OCI-LY1 (cell line): Measurements from ENCODE around the gene PLCB2.

ENCODE experiments used
- H2AFZ ChIP-seq: fragments of 200-600 bp; sonication (generic), shearing (Covaris generic); 2 replicates; pipeline ENCODE4 v1.6.0; 2014; ENCODE audit warnings: antibody characterized with exemption, mild to moderate bottlenecking, low read length
- H3F3A ChIP-seq: fragments of 200-600 bp; sonication (generic), shearing (Covaris generic); 2 replicates; pipeline ENCODE4 v1.6.0; 2014; ENCODE audit warnings: mild to moderate bottlenecking, antibody characterized with exemption, low read length, moderate library complexity; ENCODE audit not compliant: insufficient read depth
- H3K27ac ChIP-seq: fragments of 200-600 bp; sonication (generic); 2 replicates; pipeline ENCODE4 v1.5.1; 2014; ENCODE audit warnings: low read length, mixed run types, mild to moderate bottlenecking, low read depth; ENCODE audit not compliant: poor library complexity, severe bottlenecking
- H3K27me3 ChIP-seq: fragments of 200-600 bp; sonication (generic); 2 replicates; pipeline ENCODE4 v1.6.0; 2014; ENCODE audit warnings: antibody characterized with exemption, mild to moderate bottlenecking, low read length, moderate library complexity; ENCODE audit not compliant: insufficient read depth
- H3K36me3 ChIP-seq: fragments of 200-600 bp; sonication (generic); 2 replicates; pipeline ENCODE4 v1.6.1; 2014; ENCODE audit warnings: mild to moderate bottlenecking, antibody characterized with exemption, low read length, moderate library complexity, mixed read lengths; ENCODE audit not compliant: insufficient read depth
- H3K4me1 ChIP-seq: fragments of 200-600 bp; sonication (generic); 2 replicates; pipeline ENCODE4 v1.5.1; 2014; ENCODE audit warnings: mild to moderate bottlenecking, low read length, moderate library complexity; ENCODE audit not compliant: insufficient read depth, severe bottlenecking
- H3K4me2 ChIP-seq: fragments of 200-600 bp; sonication (generic), shearing (Covaris generic); 2 replicates; pipeline ENCODE4 v1.6.1; 2014; ENCODE audit warnings: low read length
- H3K4me3 ChIP-seq: fragments of 200-600 bp; sonication (generic); 2 replicates; pipeline ENCODE4 v1.5.1; 2014; ENCODE audit warnings: low read length, low read depth, mild to moderate bottlenecking, mixed read lengths; ENCODE audit not compliant: poor library complexity, severe bottlenecking
- H3K79me2 ChIP-seq: fragments of 200-600 bp; shearing (Covaris generic); 2 replicates; pipeline ENCODE4 v1.6.1; 2016; ENCODE audit warnings: mixed run types, low read length, mixed read lengths; ENCODE audit not compliant: insufficient read depth
- H3K9ac ChIP-seq: fragments of 200-600 bp; sonication (generic), shearing (Covaris generic); 2 replicates; pipeline ENCODE4 v1.6.1; 2014; ENCODE audit warnings: mild to moderate bottlenecking, low read length, mixed read lengths
- H3K9me2 ChIP-seq: fragments of 200-600 bp; sonication (generic), shearing (Covaris generic); 2 replicates; pipeline ENCODE4 v1.6.1; 2014; ENCODE audit warnings: low read depth, mild to moderate bottlenecking, low read length, mixed read lengths
- H3K9me3 ChIP-seq: fragments of 200-600 bp; shearing (Covaris generic); 2 replicates; pipeline ENCODE4 v1.6.1; 2014; ENCODE audit warnings: low read length, mixed read lengths
- H4K20me1 ChIP-seq: fragments of 200-600 bp; sonication (generic), shearing (Covaris generic); 2 replicates; pipeline ENCODE4 v1.6.0; 2016; ENCODE audit warnings: mild to moderate bottlenecking, low read length; ENCODE audit not compliant: insufficient read depth
- EZH2 ChIP-seq: fragments of 200-600 bp; sonication (generic), shearing (Covaris generic); IDR thresholded peaks from 2 replicates; pipeline ENCODE4 v1.8.0; 2017; ENCODE audit warnings: borderline replicate concordance, mixed run types, mild to moderate bottlenecking, antibody characterized with exemption, low read length, moderate library complexity, mixed read lengths
- TF ChIP-seq, protein P1 (sequence below): fragments of 200-600 bp; sonication (generic), shearing (Covaris generic); IDR thresholded peaks from 2 replicates; pipeline ENCODE4 v1.5.1; 2017; ENCODE audit warnings: mild to moderate bottlenecking, antibody characterized with exemption, low read length, moderate library complexity, mixed read lengths

PLCB2 gene

GRCh38 chr15:40289140-40289775 lies 18.5 kb downstream of the PLCB2 start:
- Histone ChIP-seq H2AFZ (no peak overlapping the region), H3K9ac (no peak overlapping the region), H3K27me3 (no peaks in the 10 kb centered on the region; the same call in 1 of the 2 replicates), H3K4me1 (no peaks in the 10 kb centered on the region), H4K20me1 (no peaks in the 10 kb centered on the region), H3K36me3 (no peaks in the 10 kb centered on the region), H3F3A (no peaks in the 10 kb centered on the region), H3K9me2 (no peaks in the 10 kb centered on the region), H3K4me2 (no peak overlapping the region), H3K27ac (no peak overlapping the region), H3K9me3 (no peaks in the 10 kb centered on the region), H3K79me2 (no peaks in the 10 kb centered on the region), H3K4me3 (no peak overlapping the region)
- no peak for TF ChIP-seq EZH2
- TF ChIP-seq, protein P1, sequence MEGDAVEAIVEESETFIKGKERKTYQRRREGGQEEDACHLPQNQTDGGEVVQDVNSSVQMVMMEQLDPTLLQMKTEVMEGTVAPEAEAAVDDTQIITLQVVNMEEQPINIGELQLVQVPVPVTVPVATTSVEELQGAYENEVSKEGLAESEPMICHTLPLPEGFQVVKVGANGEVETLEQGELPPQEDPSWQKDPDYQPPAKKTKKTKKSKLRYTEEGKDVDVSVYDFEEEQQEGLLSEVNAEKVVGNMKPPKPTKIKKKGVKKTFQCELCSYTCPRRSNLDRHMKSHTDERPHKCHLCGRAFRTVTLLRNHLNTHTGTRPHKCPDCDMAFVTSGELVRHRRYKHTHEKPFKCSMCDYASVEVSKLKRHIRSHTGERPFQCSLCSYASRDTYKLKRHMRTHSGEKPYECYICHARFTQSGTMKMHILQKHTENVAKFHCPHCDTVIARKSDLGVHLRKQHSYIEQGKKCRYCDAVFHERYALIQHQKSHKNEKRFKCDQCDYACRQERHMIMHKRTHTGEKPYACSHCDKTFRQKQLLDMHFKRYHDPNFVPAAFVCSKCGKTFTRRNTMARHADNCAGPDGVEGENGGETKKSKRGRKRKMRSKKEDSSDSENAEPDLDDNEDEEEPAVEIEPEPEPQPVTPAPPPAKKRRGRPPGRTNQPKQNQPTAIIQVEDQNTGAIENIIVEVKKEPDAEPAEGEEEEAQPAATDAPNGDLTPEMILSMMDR, result no peak

GRCh38 chr15:40287968-40288367 lies 19.8 kb downstream of the PLCB2 start:
- H3K9me3 ChIP-seq, result no peaks in the 10 kb centered on the region
- H3K9me2 ChIP-seq, result no peaks in the 10 kb centered on the region
- H2AFZ ChIP-seq, result no peak overlapping the region
- no peaks in the 10 kb centered on the region for H3K79me2 ChIP-seq
- no peaks in the 10 kb centered on the region for H4K20me1 ChIP-seq
- no peak overlapping the region for H3K4me3 ChIP-seq
- no peaks in the 10 kb centered on the region; the same call in 1 of the 2 replicates for H3K27me3 ChIP-seq
- H3F3A ChIP-seq, result no peaks in the 10 kb centered on the region
- no peak overlapping the region for H3K9ac ChIP-seq
- no peak overlapping the region for H3K4me2 ChIP-seq
- H3K4me1 ChIP-seq, result peaks cover 3% of the 10 kb centered on the region
- H3K36me3 ChIP-seq, result no peaks in the 10 kb centered on the region
- TF ChIP-seq, protein P1, result no peak
- no peak for TF ChIP-seq EZH2
- no peak overlapping the region for H3K27ac ChIP-seq

DNA sequence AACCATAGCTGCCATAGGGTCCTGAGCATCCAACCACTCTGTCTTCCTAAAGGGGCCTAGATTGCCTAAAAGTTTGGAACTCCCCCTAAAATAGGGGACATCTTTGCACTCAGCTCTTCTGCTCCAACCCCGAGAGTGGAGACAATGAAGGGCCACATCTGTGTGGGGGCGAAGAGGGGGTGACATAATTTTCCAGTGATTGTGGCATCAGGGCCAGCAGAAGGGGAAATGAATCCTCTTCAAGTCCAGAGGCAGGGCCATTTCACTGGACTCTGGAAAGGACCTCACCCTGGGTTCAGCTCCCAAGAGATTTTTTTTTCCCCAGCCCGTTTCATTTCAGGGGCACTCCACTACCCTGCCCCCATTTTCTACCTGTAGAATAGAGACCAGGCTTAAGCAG lies 20.2 kb downstream of the PLCB2 start:
- no peaks in the 10 kb centered on the region for H3K36me3 ChIP-seq
- no peaks in the 10 kb centered on the region; the same call in 1 of the 2 replicates for H3K27me3 ChIP-seq
- H3K79me2 ChIP-seq, result no peaks in the 10 kb centered on the region
- no peak overlapping the region for H3K4me2 ChIP-seq
- H3K4me3 ChIP-seq, result no peak overlapping the region
- TF ChIP-seq, protein P1, result no peak
- no peak for TF ChIP-seq EZH2
- no peaks in the 10 kb centered on the region for H3F3A ChIP-seq
- no peak overlapping the region for H2AFZ ChIP-seq
- H3K4me1 ChIP-seq, result peaks cover 7% of the 10 kb centered on the region
- no peaks in the 10 kb centered on the region for H3K9me3 ChIP-seq
- H3K27ac ChIP-seq, result no peak overlapping the region
- H4K20me1 ChIP-seq, result no peaks in the 10 kb centered on the region
- H3K9me2 ChIP-seq, result no peaks in the 10 kb centered on the region
- no peak overlapping the region for H3K9ac ChIP-seq
